ENCODE data around the gene TARBP1.

DNA sequence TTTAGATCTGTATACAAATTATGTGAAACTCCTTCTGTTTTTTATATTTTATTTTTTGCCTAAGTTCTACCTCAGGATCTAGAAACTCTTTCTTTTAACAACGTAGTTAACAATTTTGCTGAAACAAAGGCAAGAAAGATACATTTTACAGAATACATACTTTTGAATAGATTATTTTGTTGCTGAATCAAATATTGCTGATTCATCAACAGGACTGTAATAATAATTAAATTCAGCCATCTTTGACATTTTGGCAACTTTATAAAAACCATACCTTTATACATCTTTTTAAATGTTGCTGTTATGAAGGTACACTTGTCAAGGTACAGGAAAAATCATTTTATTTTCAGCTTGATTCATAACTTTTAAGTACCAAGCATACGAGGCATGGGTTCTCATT lies 116.4 kb downstream of the TARBP1 start:
- TF ChIP-seq, protein P1, sequence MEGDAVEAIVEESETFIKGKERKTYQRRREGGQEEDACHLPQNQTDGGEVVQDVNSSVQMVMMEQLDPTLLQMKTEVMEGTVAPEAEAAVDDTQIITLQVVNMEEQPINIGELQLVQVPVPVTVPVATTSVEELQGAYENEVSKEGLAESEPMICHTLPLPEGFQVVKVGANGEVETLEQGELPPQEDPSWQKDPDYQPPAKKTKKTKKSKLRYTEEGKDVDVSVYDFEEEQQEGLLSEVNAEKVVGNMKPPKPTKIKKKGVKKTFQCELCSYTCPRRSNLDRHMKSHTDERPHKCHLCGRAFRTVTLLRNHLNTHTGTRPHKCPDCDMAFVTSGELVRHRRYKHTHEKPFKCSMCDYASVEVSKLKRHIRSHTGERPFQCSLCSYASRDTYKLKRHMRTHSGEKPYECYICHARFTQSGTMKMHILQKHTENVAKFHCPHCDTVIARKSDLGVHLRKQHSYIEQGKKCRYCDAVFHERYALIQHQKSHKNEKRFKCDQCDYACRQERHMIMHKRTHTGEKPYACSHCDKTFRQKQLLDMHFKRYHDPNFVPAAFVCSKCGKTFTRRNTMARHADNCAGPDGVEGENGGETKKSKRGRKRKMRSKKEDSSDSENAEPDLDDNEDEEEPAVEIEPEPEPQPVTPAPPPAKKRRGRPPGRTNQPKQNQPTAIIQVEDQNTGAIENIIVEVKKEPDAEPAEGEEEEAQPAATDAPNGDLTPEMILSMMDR (conservative IDR thresholded peaks at IDR 0.05): no peak
- no peak for TF ChIP-seq EZH2 (IDR thresholded peaks at IDR 0.05; ENCODE audit: low read depth)

All from PC-9 (cell line).